HuH-7.5 (cell line): ENCODE measurements around the gene SELENON.

Experiments
- DNase-seq: peaks from one replicate; pipeline ENCODE4 v3.0.0; 2011; ENCODE audit warnings: low spot score

Gene SELENON

DNA sequence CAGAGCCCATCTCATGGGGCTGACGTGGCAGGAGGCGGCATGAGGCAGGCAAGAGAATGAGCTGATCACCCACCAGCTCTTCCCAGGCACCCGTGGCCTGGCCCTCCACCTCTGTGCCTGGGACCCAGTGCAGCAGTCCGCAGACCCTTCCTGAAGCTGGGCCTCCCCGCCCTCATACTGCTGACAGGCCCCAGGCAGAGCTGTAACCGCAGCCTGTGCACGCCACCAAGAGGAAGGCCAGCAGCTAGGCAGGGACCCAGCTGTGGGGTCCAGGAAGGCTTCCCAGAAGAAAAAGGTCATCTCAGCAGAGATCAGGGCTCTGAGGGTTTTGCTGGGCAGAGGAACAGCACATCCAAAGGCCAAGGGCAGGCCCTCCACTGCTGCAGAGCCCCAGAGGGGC is 9.9 kb downstream of the SELENON start:
- DNase-seq, result no peak

DNA sequence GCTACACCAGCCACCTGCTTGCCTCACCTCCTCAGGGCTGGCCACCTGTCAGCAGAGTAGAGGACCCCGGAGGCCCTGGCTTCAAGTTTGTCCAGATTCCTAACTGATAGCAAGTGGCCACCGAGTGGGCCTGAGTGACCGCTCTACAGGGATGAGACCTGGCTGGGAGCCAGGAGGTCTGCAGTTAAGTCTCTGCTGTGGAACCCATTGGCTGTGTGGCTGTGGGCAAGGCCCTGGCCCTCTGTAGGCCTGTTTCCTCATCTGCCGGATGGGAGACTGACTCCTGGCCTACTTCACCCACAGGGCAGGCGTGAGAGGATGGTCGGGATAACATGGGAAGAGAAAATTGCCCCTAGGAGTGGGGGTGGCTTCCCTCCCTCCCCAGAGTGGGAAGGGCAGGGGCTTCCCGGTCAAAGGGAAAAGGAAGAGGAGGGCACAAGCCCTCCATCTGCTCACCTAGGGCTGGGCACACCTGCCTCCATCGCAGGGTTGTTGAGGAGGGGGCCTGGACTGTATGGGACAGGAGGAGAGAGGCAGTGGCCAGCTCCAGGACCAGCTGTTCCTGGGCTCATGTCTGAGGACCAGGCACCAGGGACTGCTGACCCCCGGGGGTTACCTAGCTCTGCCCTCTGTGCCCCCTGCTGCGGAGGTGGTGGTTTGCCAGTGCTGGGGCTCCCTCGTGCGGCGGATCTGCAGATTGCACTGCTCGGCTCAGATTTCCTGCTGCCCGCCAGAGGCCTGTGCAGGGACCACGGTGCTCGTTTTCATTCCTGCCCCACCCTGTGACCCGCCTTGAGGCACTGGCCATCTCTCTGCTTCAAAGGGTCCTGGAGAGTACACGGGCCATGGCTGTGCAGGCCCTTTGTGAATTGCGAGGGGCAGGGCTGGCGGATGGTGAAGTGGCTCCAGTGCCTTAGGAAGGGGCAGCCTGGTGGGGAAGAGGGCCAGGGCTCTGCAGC is 10.6 kb downstream of the SELENON start:
- peak; percentile 81 for DNase-seq

DNA sequence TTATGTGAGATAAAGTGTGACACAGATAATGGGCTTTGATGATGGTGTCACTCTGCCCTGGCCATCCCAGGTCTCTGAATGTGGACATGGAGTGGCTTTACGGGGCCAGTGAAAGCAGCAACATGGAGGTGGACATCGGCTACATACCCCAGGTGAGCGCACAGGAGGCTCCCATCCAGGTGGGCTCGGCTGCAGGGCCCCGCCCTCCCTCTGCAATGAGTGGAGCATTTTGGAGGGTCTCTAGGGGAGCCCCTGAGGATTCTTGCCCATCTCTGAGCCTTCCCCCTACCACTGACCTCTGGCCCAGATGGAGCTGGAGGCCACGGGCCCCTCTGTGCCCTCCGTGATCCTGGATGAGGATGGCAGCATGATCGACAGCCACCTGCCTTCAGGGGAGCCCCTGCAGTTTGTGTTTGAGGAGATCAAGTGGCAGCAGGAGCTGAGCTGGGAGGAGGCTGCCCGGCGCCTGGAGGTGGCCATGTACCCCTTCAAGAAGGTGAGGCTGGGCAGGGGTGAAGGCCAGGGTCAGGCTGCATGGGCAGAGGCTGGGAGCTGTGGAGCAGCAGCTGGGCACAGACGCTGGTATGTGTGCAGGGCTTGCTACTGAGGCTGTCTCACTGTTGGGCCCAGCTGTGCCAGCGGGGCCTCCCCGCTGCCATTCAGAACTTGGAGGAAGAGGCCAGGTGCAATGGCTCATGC is 11.5 kb downstream of the SELENON start:
- DNase-seq, result no peak

DNA sequence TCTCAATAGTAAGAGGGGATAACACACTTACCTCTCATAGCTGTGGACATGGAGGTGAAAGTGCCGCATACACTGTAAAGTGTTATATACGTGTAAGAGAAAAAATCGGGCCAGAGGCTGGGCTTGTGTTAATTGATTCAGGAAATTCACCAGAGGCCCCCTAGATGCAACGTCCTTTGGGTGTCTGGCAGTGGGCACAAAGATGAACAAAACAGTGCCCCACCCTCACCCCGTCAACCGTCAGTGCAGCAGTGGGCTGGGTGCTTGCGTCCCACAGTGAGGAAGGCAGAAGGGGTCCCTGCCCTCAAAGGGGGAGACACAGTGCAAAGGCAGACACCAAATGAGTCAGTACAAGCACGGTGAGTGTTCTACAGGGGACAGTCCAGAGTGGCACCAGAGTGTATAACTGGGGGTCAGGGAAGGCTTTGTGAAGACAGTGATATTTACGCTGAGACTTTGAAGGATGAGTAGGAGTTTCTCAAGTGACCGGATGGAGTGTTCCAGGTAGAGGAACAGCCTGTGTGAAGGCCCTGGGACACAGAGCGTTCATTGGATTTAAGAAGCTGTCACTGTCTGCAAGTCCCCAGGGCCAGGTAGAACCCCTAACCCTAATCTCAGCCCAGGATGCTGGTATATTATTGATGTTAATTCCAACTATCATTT is 13.2 kb downstream of the SELENON start:
- DNase-seq, result no peak

DNA sequence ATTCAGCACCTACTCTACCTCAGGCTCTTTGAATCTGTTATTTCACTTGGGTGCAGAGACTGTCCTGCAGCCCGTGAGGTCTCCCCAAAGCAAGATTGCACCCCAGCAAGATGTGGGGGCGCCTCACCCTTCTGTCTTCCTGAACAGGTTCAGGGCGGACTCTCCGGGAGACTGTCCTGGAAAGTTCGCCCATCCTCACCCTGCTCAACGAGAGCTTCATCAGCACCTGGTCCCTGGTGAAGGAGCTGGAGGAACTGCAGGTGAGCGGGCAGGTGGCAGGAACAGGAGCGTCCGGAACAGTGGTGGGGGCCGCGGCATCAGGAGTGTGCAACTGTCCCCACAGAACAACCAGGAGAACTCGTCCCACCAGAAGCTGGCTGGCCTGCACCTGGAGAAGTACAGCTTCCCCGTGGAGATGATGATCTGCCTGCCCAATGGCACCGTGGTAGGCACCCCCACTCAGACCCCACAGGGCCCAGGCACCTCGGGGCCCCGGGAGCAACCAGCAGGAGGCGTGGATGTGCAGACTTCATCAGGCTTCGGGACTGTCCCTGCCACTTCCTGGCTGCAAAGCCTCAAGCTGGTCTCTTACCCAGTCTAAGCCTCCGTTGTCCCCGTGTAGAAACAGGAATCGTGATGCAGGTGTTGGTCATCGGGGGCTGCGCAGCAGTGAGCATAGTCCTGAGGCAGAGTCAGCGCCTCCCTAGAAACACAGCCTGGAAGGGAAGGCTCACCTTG is 13.9 kb downstream of the SELENON start:
- DNase-seq, result no peak

DNA sequence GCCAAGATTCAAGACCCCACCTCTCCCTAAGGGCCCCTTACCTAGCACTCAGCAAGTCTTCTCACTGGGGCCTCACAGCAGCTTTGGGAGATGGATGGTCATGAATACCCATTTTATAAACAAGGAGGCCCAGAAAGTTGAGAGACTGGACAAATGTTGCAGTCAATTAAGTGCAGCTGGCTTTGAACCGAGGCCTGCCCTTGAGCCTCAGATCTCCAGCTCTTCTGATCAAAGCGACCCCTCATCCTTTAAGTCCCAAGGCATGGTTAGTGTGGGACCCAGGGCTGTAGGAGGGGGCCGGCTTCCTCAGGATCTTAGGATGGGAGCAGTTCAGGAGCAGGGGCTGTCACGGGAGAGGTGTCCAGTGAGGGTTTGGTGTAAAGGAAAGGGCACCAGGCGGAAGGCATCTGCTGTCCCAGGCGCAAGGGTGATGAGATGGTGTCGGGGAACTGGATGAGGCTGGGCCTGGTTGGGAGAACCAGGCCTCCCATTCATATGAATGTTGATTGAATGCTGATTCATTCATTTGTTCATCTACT is 14.6 kb downstream of the SELENON start:
- no peak for DNase-seq

DNA sequence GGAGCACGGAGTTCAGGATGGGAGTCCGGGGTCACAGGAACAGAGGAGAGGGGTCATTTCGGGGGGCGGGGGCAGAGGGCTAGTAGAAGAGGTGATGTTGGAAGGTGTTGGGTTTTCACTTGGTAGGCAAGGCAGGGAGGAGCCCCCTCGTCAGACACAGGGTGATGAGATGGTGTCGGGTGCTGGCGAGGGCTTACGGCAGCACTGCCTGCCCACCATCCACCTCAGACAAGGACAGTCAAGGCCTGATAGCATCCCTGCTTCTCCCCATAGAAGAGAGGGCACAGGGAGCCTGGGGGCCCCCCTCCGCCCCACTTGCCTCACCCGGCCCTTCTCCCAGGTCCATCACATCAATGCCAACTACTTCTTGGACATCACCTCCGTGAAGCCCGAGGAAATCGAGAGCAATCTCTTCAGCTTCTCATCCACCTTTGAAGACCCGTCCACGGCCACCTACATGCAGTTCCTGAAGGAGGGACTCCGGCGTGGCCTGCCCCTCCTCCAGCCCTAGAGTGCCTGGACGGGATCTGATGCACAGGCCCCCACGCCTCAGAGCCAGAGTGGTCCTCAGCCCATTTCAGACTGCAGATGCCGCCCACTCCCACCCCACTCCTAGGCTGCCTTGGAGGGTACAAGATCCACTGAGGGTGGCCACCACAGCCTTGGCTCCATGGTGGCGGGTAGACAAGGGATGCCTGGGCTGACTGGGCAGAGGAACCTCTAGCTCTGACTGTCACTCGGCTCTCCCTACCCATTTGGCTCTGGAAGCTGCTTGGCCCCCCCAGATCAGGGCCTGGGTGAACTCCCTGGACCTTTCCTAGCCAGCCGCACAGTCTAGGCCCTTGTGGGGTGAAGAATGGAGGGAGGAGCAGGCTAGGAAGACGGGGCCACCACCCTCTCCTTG is 15.5 kb downstream of the SELENON start:
- no peak for DNase-seq

DNA sequence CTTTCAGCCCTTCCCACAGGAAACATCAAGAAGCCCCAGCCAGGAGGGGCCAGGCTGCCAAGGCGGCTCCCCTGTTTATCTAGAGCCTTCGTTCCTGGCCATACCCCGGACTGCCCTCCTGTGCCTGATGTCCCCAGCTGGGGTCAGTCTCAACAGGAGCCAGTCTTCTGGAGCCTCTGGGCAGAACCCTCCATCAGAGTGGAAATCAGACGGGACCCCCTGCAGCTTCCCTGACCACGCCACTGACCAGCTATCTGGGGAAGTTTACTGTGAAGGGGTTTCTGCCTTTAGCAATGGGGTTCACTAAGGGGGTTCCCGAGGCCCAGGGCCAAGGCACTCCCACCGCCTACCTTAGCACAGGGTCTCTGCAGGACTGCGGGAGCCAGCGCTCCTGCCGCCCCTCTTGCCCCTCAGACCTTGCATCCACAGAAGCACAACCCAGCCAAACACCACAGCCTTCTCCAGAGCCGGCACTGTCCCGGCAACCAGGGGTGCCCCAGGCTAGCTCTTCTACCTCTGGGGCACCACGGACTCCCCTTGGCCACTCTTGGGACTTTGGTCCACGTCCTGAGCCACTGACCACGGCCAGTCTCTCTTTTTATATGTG is 16.2 kb downstream of the SELENON start:
- no peak for DNase-seq

DNA sequence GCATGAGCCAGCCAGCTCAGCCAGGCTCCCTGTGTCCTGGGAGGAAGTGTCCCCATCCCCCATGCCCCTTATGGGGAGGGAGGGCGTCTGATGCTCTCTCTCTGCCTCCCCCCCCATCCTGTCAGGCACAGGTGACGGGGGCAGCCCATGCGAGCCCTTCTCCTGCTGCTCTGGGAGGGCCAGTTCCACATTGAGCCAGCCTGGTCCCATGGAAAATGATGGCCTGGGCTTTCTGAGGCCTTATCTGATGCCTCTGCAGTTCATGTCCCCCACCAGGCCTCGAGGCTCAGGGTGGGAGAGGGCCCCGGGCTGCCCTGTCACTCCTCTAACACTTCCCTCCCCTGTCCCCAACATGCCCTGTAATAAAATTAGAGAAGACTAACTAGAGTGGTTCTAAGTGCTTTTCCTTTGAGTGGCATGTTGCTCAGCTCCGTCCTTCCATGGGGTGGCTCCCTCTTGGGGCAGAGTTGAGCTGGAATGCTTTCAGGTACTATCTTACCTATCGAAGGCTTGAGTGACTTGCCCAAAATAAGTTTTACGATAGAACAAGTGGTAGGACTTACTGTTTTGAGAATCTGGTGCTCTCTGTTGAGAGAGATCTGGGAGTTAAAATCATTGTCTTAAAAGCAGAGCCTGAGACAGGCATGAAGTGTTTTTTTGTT is 18.0 kb downstream of the SELENON start:
- no peak for DNase-seq

DNA sequence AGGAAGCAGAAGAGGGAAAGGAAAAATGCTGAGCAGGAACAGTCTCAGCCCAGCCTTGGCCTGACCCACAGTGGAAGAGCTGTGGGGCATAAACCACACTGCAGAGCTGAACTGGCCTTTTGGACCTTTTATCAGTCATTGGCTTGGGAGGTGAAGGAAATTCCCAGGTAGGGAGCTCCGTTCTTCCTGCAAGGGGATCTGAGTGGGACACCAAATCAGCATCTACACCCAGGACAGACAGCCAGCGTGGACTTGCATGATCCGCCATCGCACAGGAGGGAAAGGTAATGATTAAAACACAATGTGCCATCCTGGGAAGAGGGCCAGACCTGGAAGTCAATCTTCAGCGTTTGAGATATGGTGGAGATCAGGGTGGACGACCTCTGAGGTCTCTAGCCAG is 18.6 kb downstream of the SELENON start:
- no peak for DNase-seq

DNA sequence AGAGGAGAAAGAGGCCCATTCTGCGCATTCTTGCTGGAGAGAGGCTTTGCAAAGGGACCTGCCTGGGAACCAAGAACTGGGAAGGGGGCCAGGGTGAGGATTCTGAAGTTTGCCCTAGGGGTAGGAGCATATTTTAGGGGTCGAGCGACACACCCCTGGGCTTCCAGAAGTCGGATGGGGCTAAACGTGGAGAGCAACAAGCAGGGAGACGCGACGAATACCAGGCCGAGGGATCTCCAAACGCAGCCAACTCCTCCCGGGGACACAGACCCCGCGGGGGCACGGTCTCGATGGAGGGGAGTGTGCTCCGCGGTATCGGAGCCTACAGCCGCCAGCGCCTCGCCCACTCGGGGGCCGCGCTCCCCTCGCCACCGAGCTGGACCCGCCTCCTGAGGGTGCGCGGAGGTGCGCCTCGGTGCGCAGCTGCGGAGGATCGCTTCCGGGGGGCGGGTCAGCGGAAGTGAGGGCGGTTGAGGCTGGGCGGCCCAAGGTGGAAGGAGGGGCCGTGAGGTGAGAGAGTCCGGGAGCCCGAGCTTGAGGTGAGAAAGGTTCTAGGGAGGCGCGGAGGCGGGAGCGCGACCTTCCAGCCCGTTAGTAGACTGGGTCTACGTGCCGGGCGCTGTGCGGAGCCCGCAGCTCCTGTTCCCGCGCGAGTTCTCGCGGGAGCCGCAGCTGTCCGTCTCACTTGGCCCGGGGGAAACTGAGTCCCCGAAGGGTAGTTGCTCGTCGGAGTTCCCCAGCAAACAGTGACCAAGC is 19.7 kb downstream of the SELENON start, which contains the start of gene MTFR1L:
TSS of gene MTFR1L (plus strand) at position 464 of the 756 bp plus-strand sequence. CDS start 3,151 bp downstream, outside the sequence.
- peak; percentile 95 for DNase-seq

DNA sequence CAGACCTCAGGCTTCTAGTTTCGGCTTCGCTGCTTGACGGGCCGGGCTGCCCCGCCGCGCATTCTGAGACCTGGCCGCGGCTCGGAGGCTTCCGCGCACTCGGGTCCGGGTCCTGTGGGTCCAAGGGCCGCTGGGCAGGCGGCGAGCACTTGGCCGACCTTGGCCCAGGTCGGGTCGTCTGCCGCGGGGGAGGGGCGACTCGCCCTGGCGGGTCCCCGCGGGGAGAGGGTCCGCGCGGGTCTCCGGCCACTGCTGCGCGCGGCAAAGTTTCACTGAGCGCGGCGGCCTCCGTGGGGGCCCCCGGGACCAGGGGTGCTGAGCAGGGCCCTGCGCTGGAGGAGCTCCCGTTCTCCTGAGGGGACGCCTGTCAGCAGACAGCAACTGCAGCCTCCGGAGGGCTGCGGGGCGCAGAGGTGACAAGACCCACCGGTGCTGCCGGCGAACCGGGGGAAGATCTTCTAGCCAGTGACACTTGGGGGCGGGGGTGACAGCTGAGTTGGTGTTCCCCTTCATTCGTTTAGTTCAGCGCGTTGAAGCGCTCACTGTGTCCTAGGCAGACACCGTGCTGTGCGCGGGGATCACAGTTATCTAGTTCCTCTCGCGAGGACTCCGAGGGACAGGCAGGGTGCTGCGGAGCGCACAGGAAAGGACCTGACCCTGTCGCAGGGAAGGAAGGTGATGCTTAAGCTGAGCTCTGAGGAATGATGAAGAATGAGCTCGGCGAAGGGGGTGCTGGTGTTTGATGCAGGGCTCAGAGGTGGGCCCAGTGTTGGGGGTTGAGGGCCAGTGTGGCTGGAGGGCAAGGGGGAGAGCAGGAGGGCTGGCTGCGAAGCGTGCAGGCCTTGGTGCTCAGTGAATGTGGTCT is 20.5 kb downstream of the SELENON start:
- DNase-seq, result peak; percentile 84

DNA sequence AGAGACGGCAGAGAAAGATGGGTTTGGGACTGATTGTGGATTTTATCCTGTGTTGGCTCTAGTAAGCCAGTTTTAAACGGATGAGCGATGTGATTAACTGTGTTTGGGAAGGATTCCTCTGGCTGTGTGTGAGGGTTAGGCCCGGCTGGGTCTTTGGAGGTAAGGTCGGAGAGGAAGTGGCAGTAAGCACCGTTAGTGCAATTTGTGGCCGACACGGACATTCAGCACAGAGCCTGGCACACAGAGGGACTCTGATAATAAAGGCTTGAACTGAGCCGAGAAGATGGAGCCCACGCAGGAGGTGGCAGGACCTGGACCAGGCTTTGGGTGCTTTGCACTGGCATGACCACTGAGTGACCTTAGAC is 21.1 kb downstream of the SELENON start:
- no peak for DNase-seq

DNA sequence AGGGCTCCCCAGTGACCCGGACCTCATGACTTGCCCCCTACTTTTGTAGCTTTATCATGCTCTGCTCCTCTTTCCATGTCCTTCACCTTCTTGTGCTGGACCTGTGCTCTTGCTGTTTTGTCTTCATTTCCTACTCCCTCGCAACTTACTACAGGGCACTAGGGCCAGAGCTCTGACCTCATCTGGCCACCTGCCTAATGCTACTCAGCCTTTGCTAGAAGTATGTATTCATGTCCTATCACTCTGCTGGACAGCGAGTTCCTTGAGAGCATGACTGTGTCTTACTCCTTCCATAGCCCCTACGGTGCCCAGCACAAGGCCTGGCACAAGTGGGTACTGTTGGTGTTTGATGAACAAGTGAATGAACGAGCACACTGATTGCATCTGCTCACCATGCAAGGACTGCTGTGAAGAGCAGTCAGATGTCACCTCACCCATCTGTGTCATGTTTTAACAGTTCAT is 21.7 kb downstream of the SELENON start:
- no peak for DNase-seq

DNA sequence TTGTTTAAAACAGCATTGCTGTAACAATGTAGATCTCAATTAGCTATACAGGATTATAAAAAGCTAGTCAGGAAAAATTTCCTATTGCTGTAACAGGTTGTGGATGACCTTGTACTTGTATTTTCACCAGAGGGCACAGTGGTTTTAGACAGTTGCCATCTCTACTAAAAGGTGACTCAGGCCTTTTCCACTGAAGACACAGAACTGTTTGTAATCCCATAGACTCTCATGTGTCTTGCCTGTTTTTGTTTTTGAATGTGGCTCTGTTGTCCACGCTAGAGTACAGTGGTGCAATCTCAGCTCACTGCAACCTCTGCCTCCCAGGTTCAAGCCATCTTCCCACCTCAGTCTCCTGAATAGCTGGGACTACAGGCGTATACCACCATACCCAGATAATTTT is 25.6 kb downstream of the SELENON start:
- DNase-seq, result no peak

DNA sequence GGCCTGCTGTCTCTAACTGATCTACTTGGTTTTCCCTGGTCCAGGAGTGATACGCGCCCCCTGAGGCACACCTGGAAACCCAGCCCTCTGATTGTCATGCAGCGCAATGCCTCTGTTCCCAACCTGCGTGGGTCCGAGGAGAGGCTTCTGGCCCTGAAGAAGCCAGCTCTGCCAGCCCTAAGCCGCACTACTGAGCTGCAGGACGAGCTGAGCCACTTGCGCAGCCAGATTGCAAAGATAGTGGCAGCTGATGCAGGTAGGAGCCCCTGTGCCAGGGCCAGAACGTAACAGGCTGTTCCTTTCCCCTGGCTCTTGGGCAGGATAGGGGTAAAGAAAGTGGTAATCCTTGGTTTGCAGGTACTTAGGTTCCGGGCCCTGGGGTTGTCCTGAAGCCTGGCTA is 26.6 kb downstream of the SELENON start:
- no peak for DNase-seq

DNA sequence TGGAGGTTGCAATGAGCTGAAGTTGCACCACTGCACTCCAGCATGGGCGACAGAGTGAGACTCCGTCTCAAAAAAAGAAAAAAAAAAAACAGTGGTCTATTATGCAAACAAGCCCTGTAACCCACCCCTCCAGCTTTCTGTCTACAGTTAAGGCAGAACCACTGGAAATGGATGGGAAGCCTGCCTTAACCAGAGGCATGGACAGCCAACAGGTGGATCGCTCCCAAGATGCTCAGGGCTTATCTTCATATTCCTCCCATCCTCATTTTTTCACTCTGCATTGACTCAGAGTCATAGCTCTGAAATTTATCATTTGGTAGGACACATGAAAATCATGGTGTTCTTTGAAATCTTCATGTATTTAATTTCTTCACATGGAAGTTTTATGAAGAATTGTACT is 28.5 kb downstream of the SELENON start:
- no peak for DNase-seq

DNA sequence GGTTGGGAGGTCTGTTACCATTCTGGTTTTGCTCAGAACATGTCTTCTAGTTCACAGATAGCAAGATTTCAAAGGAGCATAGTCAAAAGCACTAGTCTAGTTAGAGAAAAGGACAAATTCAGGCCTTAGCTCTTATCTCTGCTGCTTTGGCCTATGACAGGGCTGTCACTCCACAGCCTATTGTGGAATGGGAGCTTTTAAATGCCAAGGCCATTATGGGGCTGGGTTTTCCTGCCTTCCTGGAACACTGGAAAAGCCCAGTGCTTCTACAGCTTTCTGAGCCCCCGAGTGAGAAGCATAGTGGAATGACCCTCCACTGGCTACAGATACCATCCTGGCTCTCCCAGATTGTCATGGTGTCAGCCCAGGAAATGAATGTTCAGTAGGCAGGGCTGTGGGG is 29.1 kb downstream of the SELENON start:
- DNase-seq, result no peak
